HG03103 (cell line): ENCODE results near the gene GSTO2.

Source experiments
- ATAC-seq: cut with Tn5 transposase; IDR thresholded peaks from one replicate; pipeline ENCODE4 v1.9.1; 2021; ENCODE audit warnings: low read depth; ENCODE audit not compliant: unreplicated experiment

Gene GSTO2

DNA sequence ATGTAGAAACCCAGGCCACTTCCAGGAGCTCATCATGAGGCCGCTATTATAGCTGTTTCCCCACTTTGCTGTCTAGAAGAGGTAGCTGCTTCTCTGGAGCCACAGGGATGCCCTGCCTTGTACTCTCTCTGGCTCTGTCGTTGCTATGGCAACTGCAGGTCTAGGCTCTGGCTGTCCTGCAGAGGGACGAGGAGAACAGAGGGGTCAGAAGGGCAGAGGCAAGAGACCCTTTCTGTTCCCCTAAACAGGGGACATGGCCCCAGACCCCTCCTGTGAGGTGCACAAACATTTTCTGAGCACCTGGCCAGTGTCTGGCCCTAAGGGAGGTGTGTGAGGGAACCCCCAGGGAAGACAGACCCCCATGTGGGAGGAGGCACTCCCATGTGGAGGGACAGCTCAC, 37.9 kb downstream of the GSTO2 start:
- ATAC-seq: no peak

DNA sequence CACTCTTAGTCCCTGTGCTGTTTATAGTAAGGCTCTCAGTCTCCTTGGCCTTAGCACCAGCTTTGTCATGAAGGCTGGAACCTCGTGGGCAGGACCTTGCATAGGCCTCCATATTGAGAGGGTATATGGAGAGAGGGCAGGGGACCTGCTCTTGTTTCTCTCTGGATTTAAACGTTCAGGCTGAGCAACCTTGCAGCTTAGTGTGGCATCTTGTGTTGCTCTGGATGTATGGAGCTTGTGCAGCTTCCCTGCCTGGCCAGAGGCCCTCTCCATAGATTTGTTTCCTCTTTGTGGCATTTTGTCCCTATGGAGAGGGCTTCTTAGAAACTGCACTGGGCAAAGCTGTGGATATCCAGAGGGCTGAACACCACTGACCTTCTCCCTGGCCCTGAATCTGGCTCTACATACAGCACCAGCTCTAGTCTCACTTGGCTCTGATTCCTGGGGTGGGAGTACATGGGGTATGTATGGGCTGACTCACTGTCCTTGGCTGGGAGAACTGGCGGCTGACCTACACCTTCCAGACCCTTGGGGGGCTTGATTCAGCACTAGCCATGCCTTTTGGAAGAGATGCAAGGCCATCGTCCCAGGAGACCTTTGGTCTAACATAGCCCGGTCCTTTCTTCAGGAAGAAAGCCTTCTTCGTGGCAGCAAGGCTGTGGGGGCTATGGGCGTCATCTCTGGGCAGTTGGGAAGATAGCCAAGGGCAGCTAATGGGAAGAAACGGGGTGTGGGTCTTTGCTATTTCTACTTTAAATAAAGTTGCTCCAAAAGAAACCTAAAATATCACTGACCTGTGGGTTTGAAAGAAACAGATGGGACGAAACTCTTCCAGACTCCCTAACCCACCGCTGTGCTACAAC, 38.8 kb downstream of the GSTO2 start:
- ATAC-seq: no peak

DNA sequence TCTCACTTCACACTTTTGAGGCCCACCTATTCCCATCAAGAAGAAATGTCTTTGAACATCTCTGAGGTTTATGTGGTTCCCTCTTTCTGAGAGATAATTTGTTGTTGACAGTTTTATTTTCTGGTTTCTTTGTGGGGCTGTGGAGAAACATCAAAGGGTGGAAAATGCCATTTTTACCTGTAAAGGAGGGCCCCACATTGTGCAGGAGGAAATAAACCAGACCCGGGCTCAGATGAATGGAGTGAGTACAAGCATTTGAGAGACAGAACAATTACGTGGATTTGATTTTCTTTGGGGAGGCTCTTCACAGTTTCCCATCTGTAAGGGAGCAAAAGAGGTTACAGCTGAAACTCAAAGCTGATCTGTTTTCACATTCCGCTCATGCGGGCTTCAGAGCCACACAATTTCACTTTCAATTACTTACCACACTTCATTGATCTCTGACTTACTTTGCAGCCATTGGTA, 39.5 kb downstream of the GSTO2 start:
- ATAC-seq: peak; percentile 77

DNA sequence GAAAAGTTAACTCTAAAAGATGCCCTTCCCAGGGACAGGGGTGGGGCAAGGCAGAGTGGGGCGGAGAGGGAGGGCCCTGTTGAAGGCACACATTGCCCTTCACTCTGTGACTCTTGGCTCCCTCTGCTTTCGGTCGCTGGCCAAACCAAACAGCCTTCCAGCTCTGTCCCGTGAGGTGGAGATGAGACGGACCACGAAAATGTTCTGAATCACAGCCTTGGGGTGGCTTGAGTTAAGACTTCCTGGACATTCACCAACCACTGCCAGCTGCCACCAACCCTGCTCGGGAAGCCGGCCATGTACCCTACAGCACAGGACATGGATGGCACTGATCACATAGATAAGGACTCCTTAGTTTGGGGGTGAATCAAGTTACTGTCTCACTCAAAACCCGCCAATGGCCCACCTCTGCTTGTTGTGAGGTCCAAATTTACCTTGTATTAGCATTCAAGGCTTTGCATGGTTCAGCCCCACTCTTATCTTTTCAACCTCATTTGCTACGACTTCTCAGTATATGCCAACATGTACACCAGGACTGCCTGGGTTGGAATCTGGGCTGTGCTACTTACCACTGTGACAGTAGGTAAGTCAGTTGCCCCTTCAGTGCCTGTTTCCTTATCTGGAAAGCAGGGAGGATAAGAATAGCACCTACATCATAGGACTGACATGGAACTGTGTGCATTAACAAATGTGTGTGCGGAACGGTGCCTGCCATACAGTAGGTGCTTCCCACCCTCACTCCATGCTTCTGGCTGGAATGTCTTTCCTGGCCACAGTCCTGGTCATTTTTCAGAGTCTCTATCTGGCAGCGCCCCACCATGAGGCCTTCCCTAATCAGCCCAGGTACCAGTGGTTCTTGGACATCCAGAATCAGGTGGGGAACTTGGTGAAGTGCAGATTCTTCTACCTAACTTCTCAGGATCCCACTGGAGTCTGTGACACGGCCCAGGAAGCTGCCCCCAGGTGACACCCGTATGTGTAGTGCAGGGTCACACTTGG, 41.3 kb downstream of the GSTO2 start:
- ATAC-seq: no peak

DNA sequence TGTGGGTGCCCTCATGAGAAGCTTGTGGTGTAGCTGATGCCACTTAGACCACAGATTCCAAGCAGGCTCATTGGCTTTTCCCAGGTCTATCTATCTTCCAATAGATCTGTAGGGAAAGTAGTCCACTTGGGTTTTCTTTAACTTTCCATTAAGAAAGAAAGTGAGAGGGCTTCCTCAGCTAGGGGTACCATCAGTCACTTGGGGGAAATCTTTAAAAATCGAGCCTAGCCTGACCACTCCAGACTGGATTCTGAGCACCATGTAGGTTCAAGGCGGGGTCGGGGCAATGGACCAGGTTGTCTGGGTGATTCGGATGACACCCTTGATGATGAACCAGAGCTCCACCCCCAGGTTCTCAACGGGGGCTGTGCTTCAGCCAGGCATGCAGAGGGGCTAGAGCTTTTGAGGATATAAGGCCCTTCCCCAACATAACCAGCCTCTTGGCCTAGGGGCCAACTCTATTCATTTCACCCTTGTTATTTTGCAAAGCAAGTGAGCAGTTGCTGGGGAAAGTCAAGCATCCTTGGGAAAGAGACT, 42.3 kb downstream of the GSTO2 start:
- no peak for ATAC-seq

DNA sequence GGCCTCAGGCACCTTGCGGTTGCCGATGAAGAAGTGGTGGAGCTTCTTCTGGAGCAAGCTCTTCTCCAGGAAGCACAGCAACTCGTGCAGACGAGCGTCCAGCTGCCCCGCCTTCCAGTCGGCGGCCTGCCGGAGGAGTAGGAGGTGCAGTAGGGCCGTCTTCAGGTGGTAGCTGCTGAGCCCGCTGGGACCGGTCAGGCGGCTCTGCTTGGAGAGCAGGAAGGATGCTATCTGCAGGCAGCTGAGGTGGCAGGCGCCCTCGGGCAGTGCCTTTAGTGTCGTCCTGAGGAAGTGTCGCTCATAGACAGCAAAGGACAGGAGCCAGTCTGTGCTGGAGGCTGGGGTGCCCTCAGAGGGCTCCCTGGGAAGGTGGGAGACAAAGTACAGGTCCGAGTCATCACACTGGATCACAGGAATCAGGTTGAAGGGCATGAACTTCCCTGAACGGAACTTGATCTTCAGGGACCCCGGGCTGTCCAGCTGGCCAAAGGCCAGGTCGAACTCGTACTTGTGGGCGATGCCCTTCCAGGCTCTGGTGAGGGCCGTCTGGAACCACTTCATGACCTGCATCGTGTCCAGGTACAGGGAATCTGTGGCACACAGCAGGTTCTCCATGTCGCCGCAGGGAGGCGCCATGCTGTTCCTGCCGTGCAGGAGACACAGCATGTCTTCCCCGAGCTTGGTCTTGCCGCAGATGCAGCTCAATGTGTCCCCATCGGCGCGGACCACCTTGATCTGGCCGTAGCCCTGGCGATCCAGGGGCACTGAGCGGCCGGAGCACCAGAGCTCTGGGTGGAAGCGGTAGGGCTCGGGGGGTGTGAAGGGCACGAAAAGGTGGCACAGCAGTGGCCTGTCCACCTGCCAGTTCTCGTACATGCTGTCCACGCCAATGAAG, 45.9 kb downstream of the GSTO2 start:
- no peak for ATAC-seq

DNA sequence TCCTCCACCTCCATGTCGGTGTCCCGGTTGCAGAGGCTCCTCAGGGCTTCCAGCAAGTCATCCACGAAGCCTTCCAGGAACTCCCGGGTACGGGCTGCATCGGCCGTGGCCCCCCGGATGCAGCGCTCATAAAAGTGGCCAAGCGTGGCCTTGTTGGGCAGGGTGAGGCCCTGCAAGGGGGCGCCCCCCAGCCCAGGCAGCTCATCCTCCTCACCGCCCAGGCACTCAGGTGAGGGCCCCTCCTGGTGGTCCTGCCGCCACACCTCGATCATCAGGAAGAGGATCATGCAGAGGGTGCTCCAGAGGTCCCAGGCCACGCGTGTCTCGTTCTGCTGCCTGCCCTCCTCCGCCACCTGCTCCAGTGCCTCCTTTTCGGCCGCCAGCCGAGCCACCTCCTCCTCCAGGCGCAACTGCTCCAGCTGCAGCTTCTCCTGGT, 46.5 kb downstream of the GSTO2 start:
- ATAC-seq: no peak

- no peak for ATAC-seq
Measured at GRCh38 chr10:104316321-104317099, 47.5 kb downstream of the GSTO2 start.

DNA sequence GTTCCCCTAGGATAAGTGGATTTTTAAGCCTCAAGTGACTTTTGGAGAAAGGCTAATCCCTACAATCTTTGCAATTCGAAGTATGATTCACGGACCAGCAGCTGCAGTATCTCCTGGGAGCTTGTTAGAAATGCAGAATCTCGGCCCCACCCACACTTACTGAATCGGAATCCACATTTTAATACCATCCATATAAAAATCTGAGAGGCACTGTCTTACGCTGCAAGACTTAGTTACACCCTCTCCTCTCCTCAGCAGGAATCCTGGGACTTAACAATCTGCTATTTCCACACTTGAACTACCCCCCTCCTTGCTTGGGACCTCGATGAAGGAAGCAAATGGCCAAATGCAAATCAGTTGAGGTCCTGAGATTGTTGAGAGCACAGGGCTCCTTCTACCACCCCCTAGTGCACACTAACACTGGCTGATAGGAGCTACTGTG, 48.3 kb downstream of the GSTO2 start:
- no peak for ATAC-seq

DNA sequence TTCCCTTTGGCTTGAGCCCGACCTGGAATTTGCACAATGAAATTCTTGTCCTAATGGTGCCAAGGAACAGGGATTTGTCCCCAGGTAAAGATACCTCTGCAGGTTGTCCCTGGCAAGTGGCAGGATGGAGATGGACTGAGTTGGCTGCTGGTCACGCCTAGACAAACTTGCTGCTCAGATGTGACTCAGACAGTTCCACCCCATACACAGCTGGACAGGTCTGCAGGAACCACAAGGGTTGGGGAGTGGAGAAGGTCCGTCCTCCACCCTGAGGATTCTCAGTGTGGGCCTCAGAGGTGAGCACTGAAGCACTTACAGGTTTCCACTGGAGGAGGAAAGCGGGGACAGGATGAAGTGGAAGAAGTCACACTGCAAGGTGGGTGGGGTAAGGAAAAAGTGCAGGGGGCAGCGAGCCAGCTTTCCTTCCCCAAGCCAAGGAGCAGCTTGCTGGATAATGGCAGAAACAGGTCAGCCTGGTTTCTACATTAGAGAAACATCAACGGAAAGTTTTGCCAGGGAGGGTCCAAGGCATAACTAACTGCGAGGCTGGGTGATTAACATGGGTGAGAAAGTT, 48.8 kb downstream of the GSTO2 start:
- no peak for ATAC-seq

DNA sequence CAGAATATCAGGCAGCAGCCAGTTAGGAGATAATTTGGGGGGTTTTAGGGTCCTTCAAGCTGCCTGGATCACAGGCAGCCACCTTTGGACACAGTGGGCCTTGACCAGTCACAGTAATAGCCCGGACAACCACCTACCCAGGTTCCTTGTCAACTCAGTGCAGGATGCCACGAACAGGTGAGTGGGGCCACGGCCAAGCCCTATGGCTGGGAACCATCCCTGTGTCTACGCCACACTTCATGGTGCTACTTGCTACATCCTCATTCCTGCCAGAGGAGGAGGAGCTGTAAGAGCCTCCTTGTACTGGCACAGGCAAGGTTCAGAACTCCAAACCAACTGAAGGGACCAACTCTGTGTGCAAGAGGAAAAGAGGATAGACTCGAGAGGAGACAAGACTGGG, 49.3 kb downstream of the GSTO2 start:
- ATAC-seq: no peak

- ATAC-seq: no peak
Measured at GRCh38 chr10:104318810-104319741, 50.1 kb downstream of the GSTO2 start.

- ATAC-seq: no peak
Measured at GRCh38 chr10:104321226-104321625, 52.2 kb downstream of the GSTO2 start.

DNA sequence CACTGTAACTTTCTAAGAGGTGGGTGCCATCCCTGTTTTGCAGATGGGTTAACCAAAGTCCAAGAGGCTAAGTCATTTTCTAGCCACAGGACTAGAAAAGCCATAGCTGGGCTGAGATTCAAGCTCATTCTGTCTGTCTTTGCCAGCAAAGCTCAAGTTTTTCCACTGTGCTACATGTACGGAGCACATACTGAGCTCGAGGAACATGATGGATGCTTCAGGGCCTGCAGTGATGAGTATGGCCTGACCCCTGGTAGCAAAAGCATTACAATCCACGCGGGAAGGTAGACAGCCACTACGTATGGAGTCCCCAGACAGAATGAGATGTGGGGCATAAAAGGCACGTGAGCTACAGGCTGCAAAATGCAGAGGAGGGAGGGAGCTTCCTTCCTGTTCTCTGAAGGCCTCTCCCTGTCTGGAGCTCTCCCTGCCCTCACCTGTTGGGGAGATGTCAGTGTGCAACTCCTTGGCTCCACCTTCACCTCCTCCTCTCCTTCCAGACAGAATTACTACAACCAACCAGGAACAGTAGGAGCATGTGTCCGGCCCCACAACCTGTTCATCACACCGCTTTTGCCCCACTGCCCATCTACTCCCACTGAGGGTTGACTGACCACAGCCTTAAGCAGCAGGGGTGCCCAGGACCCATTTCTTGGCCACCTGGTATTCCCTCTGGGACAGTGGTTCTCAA, 52.9 kb downstream of the GSTO2 start:
- ATAC-seq: no peak

GRCh38 chr10:104322416-104322782, 53.4 kb downstream of the GSTO2 start:
- no peak for ATAC-seq

DNA sequence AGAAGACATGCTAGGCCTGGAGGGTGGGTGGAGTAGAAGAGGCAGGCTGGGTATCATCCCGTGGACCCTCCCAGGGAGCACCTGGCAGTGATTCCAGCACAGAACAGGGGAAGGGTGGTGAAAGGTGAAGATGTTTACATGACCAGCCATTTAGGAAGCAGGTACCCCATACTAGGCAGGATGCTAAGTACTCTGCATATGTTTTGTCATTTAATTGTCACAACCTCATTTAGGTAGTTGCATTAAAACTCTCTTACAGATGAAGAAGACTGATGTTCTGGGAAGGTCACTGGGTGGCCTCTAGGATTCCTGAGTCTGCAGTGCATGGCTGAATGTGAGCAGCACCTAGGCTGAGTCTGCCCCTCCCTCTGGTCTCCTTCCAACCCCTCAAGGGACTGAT, 54.1 kb downstream of the GSTO2 start:
- no peak for ATAC-seq

DNA sequence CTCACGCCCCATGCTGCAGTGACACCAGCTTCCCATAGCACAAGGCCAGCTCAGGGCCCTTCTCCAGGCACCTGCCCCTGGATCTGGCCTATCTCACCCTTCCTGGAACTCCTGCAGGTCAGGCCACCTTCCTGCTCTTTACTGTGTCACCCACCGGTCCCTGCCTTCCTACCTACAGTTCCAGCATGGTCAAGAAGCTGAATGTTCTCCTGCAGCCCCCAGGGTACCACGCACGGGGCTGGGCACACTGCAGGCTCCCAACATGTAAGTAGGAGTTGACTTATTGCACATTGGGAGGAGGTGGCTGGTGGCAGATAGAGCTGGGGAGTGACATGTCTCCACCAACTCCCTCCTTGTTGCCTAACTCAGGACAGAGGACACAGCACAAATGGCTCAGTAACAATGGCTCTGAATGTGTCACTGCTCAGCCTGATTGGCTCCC, 54.8 kb downstream of the GSTO2 start:
- ATAC-seq: no peak
